H1 (cell line): ENCODE measurements around the gene RIPOR2. TPM values are rescaled to one million over a fixed set of nuclear protein-coding genes. Genes with fewer than 3 reads are reported as not detected.

ENCODE experiments used
- CTCF ChIA-PET: fragments of 300-600 bp; sonication (Branson Sonifier 250); formaldehyde crosslinking; loops from one replicate; lab custom pipeline; 2021; ENCODE audit not compliant: partially characterized antibody; lab: Charles Lee
- POLR2A ChIA-PET: fragments of 300-600 bp; sonication (Branson Sonifier 250); formaldehyde crosslinking; loops from one replicate; lab custom pipeline; 2021; ENCODE audit warnings: inconsistent platforms; ENCODE audit not compliant: partially characterized antibody; lab: Charles Lee
- DNase-seq, 2 experiments: peaks; one replicate each; pipeline versions ENCODE4 v3.0.0 to v3.0.0-alpha.2; 2010 to 2022; ENCODE audit warnings: low spot score in 2 of 2, low read depth in 1 of 2, mixed read lengths in 1 of 2
- FAIRE-seq: peaks from 2 replicates; lab custom pipeline; 2011; peaks lifted over from hg19 to GRCh38; lab: Jason Lieb, UNC
- H2AFZ ChIP-seq: 2 replicates; pipeline ENCODE4 v1.8.1; 2012; ENCODE audit warnings: low read length, inconsistent platforms
- H2AK5ac ChIP-seq: 2 replicates; pipeline ENCODE4 v1.6.1; 2013; ENCODE audit warnings: low read depth, low read length
- H2BK120ac ChIP-seq: replicated peaks from 2 replicates; pipeline ENCODE3; 2013; ENCODE audit warnings: low read depth, low read length, inconsistent platforms
- H2BK12ac ChIP-seq: 2 replicates; pipeline ENCODE4 v1.6.1; 2013; ENCODE audit warnings: low read depth, low read length
- H2BK15ac ChIP-seq: 2 replicates; pipeline ENCODE4 v1.6.1; 2013; ENCODE audit warnings: low read length
- H2BK20ac ChIP-seq: 2 replicates; pipeline ENCODE4 v1.6.1; 2013; ENCODE audit warnings: low read length
- H2BK5ac ChIP-seq: 2 replicates; pipeline ENCODE4 v1.6.1; 2013; ENCODE audit warnings: low read depth, low read length
- H3K14ac ChIP-seq: 2 replicates; pipeline ENCODE4 v1.6.1; 2013; ENCODE audit warnings: inconsistent platforms; ENCODE audit not compliant: insufficient read length
- H3K18ac ChIP-seq: 2 replicates; pipeline ENCODE4 v1.6.1; 2013; ENCODE audit warnings: low read length; ENCODE audit errors: extremely low read depth
- H3K23ac ChIP-seq: 2 replicates; pipeline ENCODE4 v1.6.1; 2013; ENCODE audit warnings: inconsistent platforms; ENCODE audit not compliant: insufficient read length
- H3K23me2 ChIP-seq: 2 replicates; pipeline ENCODE4 v1.6.1; 2013; ENCODE audit warnings: low read depth, low read length
- H3K27ac ChIP-seq: 2 replicates; pipeline ENCODE4 v1.6.1; 2011; ENCODE audit warnings: low read depth, low read length, inconsistent platforms
- H3K27me3 ChIP-seq, 4 experiments: replicated peaks in 1 of 4; 1 replicate in 1 of 4; 2 replicates in 3 of 4; pipeline versions ENCODE4 v1.6.1 to v1.8.1; 2011 to 2013; ENCODE audit warnings: low read length in 3 of 4, mild to moderate bottlenecking in 3 of 4, inconsistent platforms in 2 of 4, mixed read lengths in 2 of 4, moderate library complexity in 1 of 4; ENCODE audit not compliant: control insufficient read depth in 3 of 4, insufficient read depth in 3 of 4; ENCODE audit errors: extremely low read depth in 1 of 4
- H3K36me3 ChIP-seq, 4 experiments: 2 replicates each; pipeline versions ENCODE4 v1.6.1 to v1.8.1; 2011 to 2013; ENCODE audit warnings: mild to moderate bottlenecking in 4 of 4, low read length in 3 of 4, moderate library complexity in 2 of 4, control low read depth in 1 of 4, inconsistent platforms in 1 of 4; ENCODE audit not compliant: insufficient read depth in 4 of 4, control insufficient read depth in 2 of 4
- H3K4ac ChIP-seq: replicated peaks from 2 replicates; pipeline ENCODE3; 2013; ENCODE audit warnings: low read length, low read depth, mixed read lengths, inconsistent platforms; ENCODE audit not compliant: insufficient read length
- H3K4me1 ChIP-seq, 4 experiments: replicated peaks in 1 of 4; 1 replicate in 1 of 4; 2 replicates in 3 of 4; pipeline versions ENCODE4 v1.6.1 to v1.8.1; 2011 to 2013; ENCODE audit warnings: low read length in 3 of 4, inconsistent platforms in 2 of 4, mixed read lengths in 1 of 4; ENCODE audit not compliant: insufficient read depth in 4 of 4, control insufficient read depth in 3 of 4
- H3K4me2 ChIP-seq, 2 experiments: 2 replicates each; pipeline versions ENCODE4 v1.6.1 to v1.8.1; 2011 to 2013; ENCODE audit warnings: low read depth in 2 of 2, low read length in 2 of 2, control low read depth in 1 of 2, inconsistent platforms in 1 of 2, mild to moderate bottlenecking in 1 of 2; ENCODE audit not compliant: insufficient read depth in 1 of 2
- H3K4me3 ChIP-seq, 4 experiments: fragments of 200-600, 300-600 bp in 1 of 4; sonication (generic), shearing (Covaris generic), sonication (Bioruptor Twin) in 1 of 4; 2 replicates each; pipeline versions ENCODE4 v1.5.1 to v1.8.1; 2011 to 2016; ENCODE audit warnings: low read length in 4 of 4, low read depth in 3 of 4, control low read depth in 2 of 4, inconsistent platforms in 2 of 4, mild to moderate bottlenecking in 2 of 4, mixed read lengths in 1 of 4, moderate library complexity in 1 of 4; ENCODE audit not compliant: insufficient read depth in 2 of 4; ENCODE audit errors: extremely low read depth in 1 of 4
- H3K56ac ChIP-seq: replicated peaks from 2 replicates; pipeline ENCODE3; 2013; ENCODE audit warnings: low read depth, mild to moderate bottlenecking, mixed read lengths, low read length, inconsistent platforms; ENCODE audit not compliant: insufficient read length
- H3K79me1 ChIP-seq: 2 replicates; pipeline ENCODE4 v1.6.1; 2013; ENCODE audit warnings: low read depth, low read length, control low read depth
- H3K79me2 ChIP-seq, 2 experiments: 2 replicates each; pipeline versions ENCODE4 v1.6.1 to v1.8.1; 2012 to 2013; ENCODE audit warnings: low read length in 2 of 2, mild to moderate bottlenecking in 2 of 2, inconsistent platforms in 1 of 2; ENCODE audit not compliant: insufficient read depth in 2 of 2, control insufficient read depth in 1 of 2
- H3K9ac ChIP-seq, 4 experiments: replicated peaks in 1 of 4; 1 replicate in 1 of 4; 2 replicates in 3 of 4; pipeline versions ENCODE4 v1.6.1 to v1.8.1; 2011 to 2013; ENCODE audit warnings: low read depth in 3 of 4, low read length in 3 of 4, control low read depth in 2 of 4, mild to moderate bottlenecking in 2 of 4, moderate library complexity in 2 of 4, inconsistent platforms in 1 of 4; ENCODE audit errors: extremely low read depth in 1 of 4
- H3K9me3 ChIP-seq, 2 experiments: 2 replicates each; pipeline versions ENCODE4 v1.6.1 to v1.8.1; 2012 to 2013; ENCODE audit warnings: mild to moderate bottlenecking in 2 of 2, moderate library complexity in 2 of 2, control low read depth in 1 of 2, inconsistent platforms in 1 of 2, low read depth in 1 of 2, low read length in 1 of 2, mixed read lengths in 1 of 2; ENCODE audit not compliant: insufficient read depth in 2 of 2
- H4K20me1 ChIP-seq, 2 experiments: replicated peaks in 1 of 2; 2 replicates each; pipeline versions ENCODE3 to v1.8.1; 2011 to 2013; ENCODE audit warnings: inconsistent platforms in 2 of 2, low read length in 2 of 2, mild to moderate bottlenecking in 1 of 2; ENCODE audit not compliant: insufficient read depth in 2 of 2, control insufficient read depth in 1 of 2
- H4K5ac ChIP-seq: 2 replicates; pipeline ENCODE4 v1.6.1; 2013; ENCODE audit warnings: low read length, low read depth, mixed read lengths, inconsistent platforms; ENCODE audit not compliant: insufficient read length
- H4K8ac ChIP-seq: 2 replicates; pipeline ENCODE4 v1.8.0; 2013; ENCODE audit warnings: mild to moderate bottlenecking, moderate library complexity, low read length, inconsistent platforms; ENCODE audit not compliant: insufficient read depth; ENCODE audit errors: extremely low read depth
- H4K91ac ChIP-seq: replicated peaks from 2 replicates; pipeline ENCODE3; 2013; ENCODE audit warnings: low read length, mixed read lengths, inconsistent platforms; ENCODE audit not compliant: insufficient read length
- BACH1 ChIP-seq: IDR thresholded peaks from 2 replicates; pipeline ENCODE4 v1.6.1; 2012; ENCODE audit warnings: low read length, improper control_type of control experiment
- BCL11A ChIP-seq, 2 experiments: IDR thresholded peaks; one replicate each; pipeline ENCODE4 v1.6.1; 2011; ENCODE audit warnings: low read depth in 2 of 2, low read length in 2 of 2, mild to moderate bottlenecking in 2 of 2
- E2F6 ChIP-seq: IDR thresholded peaks from 2 replicates; pipeline ENCODE4 v1.6.1; 2012; ENCODE audit warnings: inconsistent platforms
- POU5F1 ChIP-seq: IDR thresholded peaks from 2 replicates; pipeline ENCODE4 v1.6.1; 2011; ENCODE audit warnings: low read depth, mild to moderate bottlenecking, low read length, moderate library complexity
- TCF12 ChIP-seq: IDR thresholded peaks from 2 replicates; pipeline ENCODE4 v1.6.1; 2011; ENCODE audit warnings: low read depth, mild to moderate bottlenecking, low read length
- WGBS, 2 experiments: shearing (Covaris generic) in 1 of 2; methylation state at CpG; one replicate each; pipeline versions ENCODE4 v1.1.6 to v1.1.7; 2013 to 2015; ENCODE audit warnings: low lambda C conversion rate in 2 of 2, mixed read lengths in 2 of 2, inconsistent platforms in 1 of 2, low coverage in 1 of 2, missing lambda C conversion rate in 1 of 2; ENCODE audit not compliant: insufficient replicate concordance in 2 of 2, insufficient coverage in 1 of 2, insufficient read length in 1 of 2; ENCODE audit errors: extremely low coverage in 1 of 2, missing lambda C conversion rate in 1 of 2; 5-methylcytosine and 5-hydroxymethylcytosine counted together
- polyA plus RNA-seq, 7 experiments: library from polyadenylated mRNA; depleted of rRNA in 3 of 7; stranded (reverse) in 5 of 7; unstranded in 2 of 7; fragments of >200 nt in 5 of 7; fragments of 200-250 nt in 2 of 7; gene quantifications; 1 replicate in 5 of 7; 2 replicates in 1 of 7; 4 replicates in 1 of 7; pipeline versions ENCODE4 v1.2.1 to v1.2.3, GENCODE V29; 2011 to 2013; ENCODE audit warnings: missing spikeins in 2 of 7, mixed read lengths in 2 of 7
- total RNA-seq: library from RNA; stranded (reverse); fragmentation: NEBNext Ultra II Directional; extraction: Animal tissue kit (Norgen Biotek cat#: 25700); gene quantifications from 2 replicates; pipeline ENCODE4 v1.2.1, GENCODE V29; 2021

The RIPOR2 gene
- total and polyA plus RNA-seq, 2 of the 8 experiments (the other 6 are each of a cell fraction or from before 2014, with no cell fraction given) = 16.7 to 45.6 TPM

DNA sequence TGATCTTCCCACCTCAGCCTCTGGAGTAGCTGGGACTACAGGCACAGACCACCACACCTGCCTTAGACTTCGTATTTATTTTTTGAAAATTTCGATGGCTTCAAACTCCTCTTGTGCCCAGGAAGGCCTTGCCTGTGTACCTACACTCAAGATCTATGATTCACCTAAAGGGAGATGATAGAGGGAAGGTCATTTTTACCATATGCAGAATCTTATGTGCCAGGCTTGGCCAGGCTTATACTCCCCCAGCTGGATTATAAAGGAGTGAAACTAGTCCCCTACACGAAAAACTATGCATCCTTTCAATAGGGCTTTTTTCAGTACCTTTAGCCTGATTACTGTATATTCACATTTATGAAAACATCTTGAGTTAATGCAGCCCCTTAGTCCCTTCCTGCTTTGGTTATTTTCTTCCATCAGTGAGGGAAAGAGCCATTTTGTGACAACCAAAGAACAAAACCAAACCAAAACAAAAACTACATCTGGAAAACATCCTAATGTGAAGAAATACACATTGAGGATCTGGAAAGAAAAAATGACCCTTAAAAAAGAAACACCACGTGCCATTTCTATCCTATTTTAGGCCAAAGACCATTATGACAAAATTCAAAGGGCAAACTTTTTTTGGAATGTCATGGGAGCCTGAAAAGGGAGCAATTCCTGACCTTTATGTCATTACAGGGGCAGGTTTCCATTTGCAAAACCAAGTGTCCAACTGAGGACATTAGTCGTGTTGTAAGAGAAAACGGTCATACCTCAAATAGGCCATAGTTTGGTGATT is 34.7 kb downstream of the RIPOR2 start:
- Histone ChIP-seq H3K4me1 (peaks cover 4 to 6% (median 5%) of the 10 kb centered on the region in 4 experiments; a peak in 4 of 7 replicates), H4K8ac (no peak overlapping the region), H3K79me2 (0 out of 4 replicates have a peak, but pooled peaks cover 0 to 2% of the 10 kb centered on the region in 2 experiments)

More for the DNA sequence above, 34.7 kb downstream of the RIPOR2 start:
- Histone ChIP-seq H3K27ac (no peak overlapping the region), H3K14ac (no peak overlapping the region), H3K9me3 (no peaks in the 10 kb centered on the region), H2AK5ac (no peak overlapping the region), H2BK12ac (no peak overlapping the region), H3K4ac (no peak overlapping the region), H2BK5ac (no peak overlapping the region), H3K27me3 (no peaks in the 10 kb centered on the region), H2BK120ac (no peak overlapping the region), H3K56ac (no peak overlapping the region), H3K23ac (no peak overlapping the region), H3K4me2 (no peak overlapping the region), H3K79me1 (no peaks in the 10 kb centered on the region), H3K4me3 (no peak overlapping the region), H2AFZ (no peak overlapping the region), H3K9ac (no peak overlapping the region), H2BK20ac (no peak overlapping the region), H3K36me3 (no peaks in the 10 kb centered on the region), H4K5ac (no peak overlapping the region), H4K20me1 (no peaks in the 10 kb centered on the region), H2BK15ac (no peak overlapping the region), H4K91ac (no peak overlapping the region), H3K23me2 (no peaks in the 10 kb centered on the region), H3K18ac (0 out of 2 replicates have a peak overlapping the region, but pooled peaks have one; percentile 4)
- 90% methylated on average over 6 of the region's 6 CpGs; no CpG with 5 or more reads in 1 of the 2 experiments for WGBS, 2 experiments
- FAIRE-seq (no peak), DNase-seq (no peak)
- CTCF ChIA-PET = interaction anchor here (1.0 to 3.9 kb wide), 9 partner anchors 9 to 117 kb away, joined by 3 to 37 read pairs (median 15); no protein-coding TSS in a partner anchor
- POLR2A ChIA-PET = interaction anchor here (1.1 to 4.5 kb wide), 2 partner anchors 9 to 27 kb away, joined by 3 to 15 read pairs; no protein-coding TSS in a partner anchor
- TF ChIP-seq BCL11A (IDR thresholded peaks at IDR 0.05; ENCODE audit: low read depth in 2 of 2, low read length in 2 of 2) = no peak
- TF ChIP-seq E2F6 = no peak
- TF ChIP-seq BACH1 = no peak
- no peak for TF ChIP-seq TCF12
- no peak for TF ChIP-seq POU5F1
